GDM1 (cell line): ENCODE data around the gene PCTP.

Experiments
- DNase-seq: peaks from one replicate; lab custom pipeline; 2025; lab: John Stamatoyannopoulos, UW

The PCTP gene

GRCh38 chr17:55750750-55751657, at the start of gene PCTP:
Gene PCTP, plus strand, starts transcription at chr17:55751051. Its CDS starts 53 bp downstream, at chr17:55751104.
- peak; percentile 80 for DNase-seq

GRCh38 chr17:55702150-55702549, 48.7 kb upstream of the PCTP start:
- DNase-seq: no peak

- DNase-seq: no peak
Observed at GRCh38 chr17:55704401-55704800, 46.5 kb upstream of the PCTP start.

DNA sequence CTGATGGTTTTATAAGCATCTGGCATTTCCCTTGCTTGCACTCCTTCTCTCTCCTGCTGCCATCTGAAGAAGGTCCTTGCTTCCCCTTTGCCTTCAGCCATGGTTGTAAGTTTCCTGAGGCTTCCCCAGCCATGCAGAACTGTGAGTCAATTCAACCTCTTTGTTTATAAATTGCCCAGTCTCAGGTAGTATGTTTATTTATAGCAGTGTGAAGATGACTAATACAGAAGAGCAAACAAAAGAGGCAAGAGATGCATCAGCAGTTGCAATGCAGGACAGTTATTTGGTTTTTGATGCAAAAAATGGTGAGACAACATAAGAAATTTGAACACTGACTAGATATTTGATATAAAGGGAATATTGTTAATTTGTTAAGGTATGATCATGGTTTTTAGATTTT, 45.0 kb upstream of the PCTP start:
- DNase-seq: no peak

GRCh38 chr17:55706808-55707773, 43.8 kb upstream of the PCTP start:
- no peak for DNase-seq

- DNase-seq: no peak
Observed at GRCh38 chr17:55708175-55708974, 42.5 kb upstream of the PCTP start.

DNA sequence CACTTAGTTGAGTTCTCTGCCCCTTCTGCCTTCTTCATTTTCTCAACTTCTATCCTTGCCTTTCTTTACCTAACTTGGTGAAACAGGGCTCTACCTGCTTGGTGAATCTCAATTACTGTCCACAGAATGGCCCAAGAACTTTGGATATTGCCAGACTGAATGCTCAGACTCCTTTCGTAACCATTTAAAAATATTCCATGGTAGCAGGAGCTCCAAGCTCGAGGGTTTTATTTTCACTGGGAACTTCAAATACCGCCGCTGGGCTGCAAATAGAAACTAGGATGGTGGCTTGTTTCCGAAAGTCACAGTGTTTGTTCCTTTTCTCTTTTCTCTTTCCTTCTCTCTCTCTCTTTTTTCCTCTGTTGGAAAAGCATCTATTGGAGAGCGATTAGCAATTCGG, 41.4 kb upstream of the PCTP start:
- no peak for DNase-seq

DNA sequence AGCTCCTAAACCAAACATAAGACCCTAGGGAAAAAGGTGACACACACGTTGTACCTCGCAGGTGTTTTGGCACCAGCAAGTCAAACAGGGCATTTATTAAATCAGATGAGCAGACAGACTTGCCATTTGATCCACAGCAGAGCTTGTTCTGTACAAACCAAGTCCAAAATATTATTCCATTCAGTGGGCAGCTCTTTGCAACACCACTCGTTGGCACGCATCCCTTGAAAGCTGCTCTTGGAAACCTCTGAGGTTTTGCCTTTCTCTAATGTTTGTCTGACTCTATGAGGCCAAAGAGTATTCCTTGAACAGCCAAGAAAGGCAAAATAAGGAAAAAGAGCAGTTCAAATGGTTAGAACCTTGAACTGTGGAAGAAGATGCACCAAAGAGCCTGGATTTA, 40.9 kb upstream of the PCTP start:
- DNase-seq: no peak

DNA sequence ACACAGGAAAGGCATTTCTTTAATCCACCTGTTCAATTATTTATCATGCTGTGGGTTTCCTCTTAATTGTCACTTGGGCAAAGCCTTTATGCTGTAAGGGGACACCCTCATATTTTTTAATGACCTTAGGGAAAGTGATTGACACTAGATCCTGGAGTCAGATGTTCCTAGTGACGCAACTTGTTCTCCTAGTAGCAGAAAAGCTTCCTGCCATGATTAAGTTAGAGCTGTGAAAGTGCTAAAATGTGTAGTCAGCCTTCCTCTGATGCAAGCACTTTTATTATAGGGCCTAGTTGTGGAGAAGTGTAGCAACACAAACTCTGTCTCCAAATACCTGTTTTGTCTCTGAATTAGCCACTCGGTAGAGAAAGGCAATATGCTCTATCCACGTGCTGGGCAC, 40.4 kb upstream of the PCTP start:
- no peak for DNase-seq

GRCh38 chr17:55710829-55711496, 39.9 kb upstream of the PCTP start:
- DNase-seq: no peak

DNA sequence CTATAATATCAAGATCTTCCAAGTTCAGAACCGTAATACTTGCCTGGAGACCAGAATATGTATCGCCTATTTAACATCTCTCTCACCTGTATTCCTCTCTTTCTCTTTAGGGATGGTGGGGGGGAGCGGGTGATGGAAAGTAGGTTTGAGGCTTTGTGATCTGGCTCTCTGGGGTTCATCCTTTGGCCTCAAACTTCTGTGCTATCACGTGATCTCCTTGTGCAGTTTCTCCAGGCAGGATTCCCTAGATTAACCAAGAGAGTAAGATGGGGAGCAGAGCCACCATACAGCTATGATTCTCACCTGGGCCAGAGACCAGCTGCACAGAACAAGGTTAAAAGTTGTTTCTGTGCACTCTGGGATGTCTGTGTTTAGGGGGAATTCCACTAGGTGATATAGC, 33.4 kb upstream of the PCTP start:
- DNase-seq: no peak

DNA sequence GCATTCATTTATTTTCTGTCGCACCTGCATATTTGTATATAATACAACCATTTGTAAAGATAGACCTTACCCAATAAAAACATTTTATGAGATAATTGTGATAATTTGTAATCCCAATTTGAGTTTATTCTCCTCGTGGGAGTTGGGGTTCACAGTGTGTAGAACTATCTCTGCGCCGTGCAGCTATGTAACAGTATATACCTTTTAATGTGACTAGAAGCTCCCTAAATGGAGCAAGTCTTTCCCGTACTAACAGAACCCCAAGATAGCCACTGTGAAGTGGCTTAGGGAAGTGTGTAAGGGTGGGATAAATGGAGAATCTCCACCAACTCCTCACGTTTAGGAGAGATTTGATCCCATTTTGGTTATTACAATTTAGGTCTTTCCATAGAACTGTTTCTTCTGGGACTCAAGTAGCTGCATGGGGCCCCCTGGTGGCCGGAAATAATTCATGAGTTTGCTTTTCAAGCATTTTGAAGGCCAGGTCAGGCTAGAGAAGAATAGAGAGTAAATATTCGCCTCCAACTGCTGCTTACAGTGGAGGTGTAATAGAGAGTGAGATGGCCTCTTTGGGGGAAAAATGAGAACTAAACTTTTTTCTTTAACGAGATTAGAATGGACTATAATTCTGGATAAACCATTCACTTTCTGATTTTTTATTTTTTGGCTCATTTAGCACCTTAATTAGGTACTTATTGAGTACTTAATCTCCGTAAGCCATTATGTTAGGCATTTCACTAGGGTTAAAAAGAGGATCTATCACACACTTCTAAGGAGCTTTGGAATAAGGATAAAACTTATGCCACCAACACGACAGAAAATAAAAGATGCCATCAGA, 32.7 kb upstream of the PCTP start:
- DNase-seq: peak; percentile 39

DNA sequence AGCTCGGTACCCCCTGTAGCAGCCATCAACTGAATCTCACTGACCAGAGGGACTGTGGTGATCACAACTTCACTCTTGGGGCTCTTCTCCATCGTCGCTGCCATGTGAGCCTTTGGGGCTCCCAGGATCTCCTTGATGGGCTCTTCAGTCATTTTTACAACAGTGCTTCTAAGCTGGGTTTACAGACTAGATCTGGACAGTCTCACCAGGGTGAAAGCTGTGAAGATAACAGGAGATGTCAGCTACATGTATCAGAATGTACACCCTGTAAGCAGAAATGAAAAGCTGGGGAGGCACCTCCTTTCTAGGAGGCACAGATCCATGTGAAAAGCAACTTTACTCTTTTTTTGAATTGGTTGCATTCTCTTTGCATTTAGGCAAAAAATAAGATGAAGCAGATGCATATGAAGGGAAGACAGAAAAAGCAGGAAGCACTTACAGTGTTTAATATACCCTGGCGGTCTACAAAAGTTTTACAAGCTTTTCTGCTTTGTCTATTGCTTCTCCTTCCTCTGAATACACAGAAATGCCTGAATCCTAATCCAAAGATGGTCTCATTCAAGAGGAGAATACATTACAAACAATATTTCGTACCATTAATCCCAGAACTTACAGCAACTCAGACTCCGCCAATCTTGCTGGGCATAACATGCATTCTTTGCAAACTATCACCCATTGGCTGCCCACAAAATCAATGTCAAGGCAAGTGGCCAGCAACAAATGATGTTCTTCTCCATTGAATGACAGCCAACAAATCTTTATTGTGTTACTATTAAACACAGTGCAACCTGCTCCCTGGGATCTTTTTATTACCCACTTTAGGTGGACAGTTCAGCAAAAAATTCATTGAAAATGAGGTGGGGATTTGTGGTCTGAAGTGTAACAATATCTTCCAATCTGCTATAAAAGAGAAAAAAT, 29.7 kb upstream of the PCTP start:
- no peak for DNase-seq

DNA sequence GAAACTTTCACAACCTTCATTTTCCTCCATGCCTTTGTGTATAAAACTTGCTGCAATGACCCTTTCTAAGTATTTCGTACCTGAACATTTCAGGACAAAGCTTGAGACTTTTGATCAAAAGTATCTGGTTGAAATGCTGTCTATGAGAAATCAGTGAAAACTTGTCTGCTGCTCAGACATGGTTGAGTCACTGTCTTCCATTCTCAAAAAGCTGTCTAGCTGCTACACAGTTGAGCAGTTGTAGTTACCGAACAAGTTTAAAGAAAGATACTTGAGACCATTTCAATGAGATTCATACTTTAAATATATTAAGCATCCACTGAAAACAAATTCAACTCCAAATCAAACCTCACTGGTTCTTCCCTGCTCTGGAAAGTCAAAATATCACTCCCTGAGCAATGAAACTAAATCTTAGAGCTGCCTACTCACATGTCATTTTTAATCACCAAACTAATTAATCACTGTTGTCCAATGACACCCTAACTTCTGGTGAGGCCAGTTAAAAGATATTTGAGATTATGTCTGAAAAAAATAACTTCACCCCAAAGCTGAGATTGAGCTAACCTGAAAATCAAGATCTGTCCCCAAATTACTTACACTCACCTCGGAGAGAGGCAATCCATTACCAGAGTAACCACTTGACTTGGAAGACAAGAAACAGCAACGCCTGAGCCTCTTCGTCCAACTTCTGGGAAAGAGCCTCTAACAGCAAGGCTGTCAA, 28.7 kb upstream of the PCTP start:
- no peak for DNase-seq

GRCh38 chr17:55722742-55723487, 27.9 kb upstream of the PCTP start, which contains the start of gene TMEM100:
Gene TMEM100, minus strand, starts transcription at chr17:55722864. Its CDS starts 1,794 bp downstream, at chr17:55721070.
- no peak for DNase-seq

- DNase-seq: no peak
Observed at GRCh38 chr17:55723488-55723848, 27.4 kb upstream of the PCTP start.

- no peak for DNase-seq
Observed at GRCh38 chr17:55726440-55726839, 24.4 kb upstream of the PCTP start.

GRCh38 chr17:55727275-55727674, 23.6 kb upstream of the PCTP start:
- DNase-seq: no peak
